AG08396 (cell line): ENCODE results near the gene DHX35.

Experiments used
- DNase-seq: peaks from one replicate; pipeline ENCODE4 v3.0.0; 2012; ENCODE audit warnings: low spot score, mixed read lengths

The DHX35 gene

GRCh38 chr20:39066471-39067242 lies 104.5 kb downstream of the DHX35 start:
- DNase-seq, result no peak

- DNase-seq, result peak; percentile 47
These were observed 105.5 kb downstream of the DHX35 start for GRCh38 chr20:39067526-39068216.

GRCh38 chr20:39069976-39070375 lies 107.8 kb downstream of the DHX35 start:
- no peak for DNase-seq

- DNase-seq, result peak; percentile 76
These were observed 108.5 kb downstream of the DHX35 start for GRCh38 chr20:39070484-39071231.

GRCh38 chr20:39072132-39072531 lies 110.0 kb downstream of the DHX35 start:
- DNase-seq, result no peak

GRCh38 chr20:39072653-39073052 lies 110.5 kb downstream of the DHX35 start:
- no peak for DNase-seq

GRCh38 chr20:39075731-39076130 lies 113.6 kb downstream of the DHX35 start:
- no peak for DNase-seq

- DNase-seq, result no peak
These were observed 114.8 kb downstream of the DHX35 start for GRCh38 chr20:39076958-39077357.

GRCh38 chr20:39080326-39080725 lies 118.2 kb downstream of the DHX35 start:
- no peak for DNase-seq

GRCh38 chr20:39081255-39081654 lies 119.1 kb downstream of the DHX35 start:
- peak; percentile 85 for DNase-seq

- DNase-seq, result no peak
These were observed 120.7 kb downstream of the DHX35 start for GRCh38 chr20:39082622-39083398.

- no peak for DNase-seq
These were observed 121.6 kb downstream of the DHX35 start for GRCh38 chr20:39083761-39084160.

- DNase-seq, result no peak
These were observed 126.9 kb downstream of the DHX35 start for GRCh38 chr20:39089029-39089428.
